HepG2 (cell line): Measurements from ENCODE around the gene PAFAH1B2. TPM values are rescaled to one million over a fixed set of nuclear protein-coding genes. Genes with fewer than 3 reads are reported as not detected.

Experiments used
- ARNTL ChIP-seq: sonication (generic); formaldehyde crosslinking; IDR thresholded peaks from 2 replicates; pipeline ENCODE4 v1.4.0; 2020; ENCODE audit warnings: mild to moderate bottlenecking, missing genetic modification reagents
- CHCHD3 ChIP-seq: sonication (generic); formaldehyde crosslinking; IDR thresholded peaks from 2 replicates; pipeline ENCODE4 v1.8.0; 2022; ENCODE audit warnings: mild to moderate bottlenecking, missing genetic modification reagents, moderate library complexity
- GABPA ChIP-seq, 2 experiments: IDR thresholded peaks; 2 replicates each; pipeline ENCODE4 v1.6.1; 2011 to 2016; ENCODE audit warnings: low read depth in 2 of 2, low read length in 1 of 2, missing biosample characterization in 1 of 2, missing genetic modification characterization in 1 of 2
- HOXA3 ChIP-seq: sonication (generic); formaldehyde crosslinking; IDR thresholded peaks from 2 replicates; pipeline ENCODE4 v1.5.0; 2020; ENCODE audit warnings: missing genetic modification reagents
- HOXA5 ChIP-seq: sonication (generic); formaldehyde crosslinking; IDR thresholded peaks from 2 replicates; pipeline ENCODE4 v1.4.0; 2020; ENCODE audit warnings: missing genetic modification reagents
- KDM1A ChIP-seq: IDR thresholded peaks from 2 replicates; pipeline ENCODE4 v1.6.1; 2016; ENCODE audit warnings: missing compliant biosample characterization
- KMT2A ChIP-seq: sonication (generic); formaldehyde crosslinking; IDR thresholded peaks from 2 replicates; pipeline ENCODE4 v1.4.0; 2020; ENCODE audit warnings: missing genetic modification reagents
- PAX8 ChIP-seq: sonication (generic); formaldehyde crosslinking; IDR thresholded peaks from 2 replicates; pipeline ENCODE4 v1.8.0; 2022; ENCODE audit warnings: mild to moderate bottlenecking, missing genetic modification reagents, borderline replicate concordance
- PHB2 ChIP-seq: fragments of 450-650 bp; IDR thresholded peaks from 2 replicates; pipeline ENCODE4 v1.6.1; 2018; ENCODE audit not compliant: partially characterized antibody
- RAD21 ChIP-seq: fragments of 450-650 bp; formaldehyde crosslinking; IDR thresholded peaks from 2 replicates; pipeline ENCODE4 v1.5.0; 2020; ENCODE audit warnings: mild to moderate bottlenecking
- SSRP1 ChIP-seq: IDR thresholded peaks from 2 replicates; pipeline ENCODE4 v1.6.1; 2016; ENCODE audit warnings: control low read depth
- YY1 ChIP-seq: IDR thresholded peaks from 2 replicates; pipeline ENCODE4 v1.6.1; 2011; ENCODE audit warnings: low read length, low read depth, moderate library complexity, mild to moderate bottlenecking; ENCODE audit not compliant: insufficient read depth, insufficient replicate concordance
- ZNF180 ChIP-seq: sonication (generic); formaldehyde crosslinking; IDR thresholded peaks from 2 replicates; pipeline ENCODE4 v1.4.0; 2020; ENCODE audit warnings: low read depth, missing genetic modification reagents, borderline replicate concordance
- ZNF33B ChIP-seq: sonication (generic); formaldehyde crosslinking; IDR thresholded peaks from 2 replicates; pipeline ENCODE4 v1.5.1; 2020; ENCODE audit warnings: mild to moderate bottlenecking, missing genetic modification reagents
- ZNF562 ChIP-seq: sonication (generic); formaldehyde crosslinking; IDR thresholded peaks from 2 replicates; pipeline ENCODE4 v1.8.0; 2022; ENCODE audit warnings: missing genetic modification reagents, borderline replicate concordance
- ZNF775 ChIP-seq: sonication (generic); formaldehyde crosslinking; IDR thresholded peaks from 2 replicates; pipeline ENCODE4 v1.4.0; 2020; ENCODE audit warnings: missing genetic modification reagents, mild to moderate bottlenecking, moderate library complexity, borderline replicate concordance
- ZNF781 ChIP-seq: sonication (generic); formaldehyde crosslinking; IDR thresholded peaks from 2 replicates; pipeline ENCODE4 v1.5.1; 2020; ENCODE audit warnings: borderline replicate concordance, mild to moderate bottlenecking, missing genetic modification reagents; ENCODE audit errors: not compliant biosample characterization
- ZNF788 ChIP-seq: sonication (generic); formaldehyde crosslinking; IDR thresholded peaks from 2 replicates; pipeline ENCODE4 v1.5.0; 2020; ENCODE audit warnings: mild to moderate bottlenecking, missing genetic modification reagents, borderline replicate concordance
- polyA plus RNA-seq, 8 experiments: library from polyadenylated mRNA; depleted of rRNA in 3 of 8; stranded (reverse) in 7 of 8; unstranded in 1 of 8; fragments of >200 nt; fragmentation: Illumina TruSeq in 4 of 8; extraction: Trizol in 4 of 8; gene quantifications; 2 replicates each; pipeline versions ENCODE4 v1.2.1 to v1.2.3, GENCODE V29; 2011 to 2016; ENCODE audit warnings: low read depth in 4 of 8, missing spikeins in 1 of 8, mixed read lengths in 1 of 8; ENCODE audit not compliant: insufficient read depth in 1 of 8
- total RNA-seq, 5 experiments: library from RNA; depleted of rRNA; stranded (reverse); fragments of >200 nt; fragmentation: Illumina TruSeq; extraction: Trizol; gene quantifications; 2 replicates each; pipeline ENCODE4 v1.2.3, GENCODE V29; 2016; ENCODE audit warnings: low read depth in 1 of 5
- TF ChIP-seq, protein P1 (sequence below): IDR thresholded peaks from 2 replicates; pipeline ENCODE4 v1.6.1; 2016; ENCODE audit warnings: mild to moderate bottlenecking, missing biosample characterization, missing genetic modification reagents
- TF ChIP-seq, protein P2 (sequence below): sonication (generic); formaldehyde crosslinking; IDR thresholded peaks from 2 replicates; pipeline ENCODE4 v1.9.0; 2022; ENCODE audit warnings: low read depth, missing genetic modification reagents
- TF ChIP-seq, protein P3 (sequence below): sonication (generic); formaldehyde crosslinking; IDR thresholded peaks from 2 replicates; pipeline ENCODE4 v1.9.0; 2021; ENCODE audit warnings: missing genetic modification reagents, mild to moderate bottlenecking, borderline replicate concordance
- TF ChIP-seq, protein P4 (sequence below): sonication (generic); formaldehyde crosslinking; IDR thresholded peaks from 2 replicates; pipeline ENCODE4 v1.4.0; 2020; ENCODE audit warnings: missing genetic modification reagents, borderline replicate concordance
- TF ChIP-seq, protein P5 (sequence below): sonication (generic); formaldehyde crosslinking; IDR thresholded peaks from 2 replicates; pipeline ENCODE4 v1.8.0; 2022; ENCODE audit warnings: mild to moderate bottlenecking, missing genetic modification reagents, moderate library complexity

The PAFAH1B2 gene
- total and polyA plus RNA-seq, 2 of the 13 experiments (the other 11 are each of a cell fraction or from before 2014, with no cell fraction given), result 28.8 to 104 TPM

DNA sequence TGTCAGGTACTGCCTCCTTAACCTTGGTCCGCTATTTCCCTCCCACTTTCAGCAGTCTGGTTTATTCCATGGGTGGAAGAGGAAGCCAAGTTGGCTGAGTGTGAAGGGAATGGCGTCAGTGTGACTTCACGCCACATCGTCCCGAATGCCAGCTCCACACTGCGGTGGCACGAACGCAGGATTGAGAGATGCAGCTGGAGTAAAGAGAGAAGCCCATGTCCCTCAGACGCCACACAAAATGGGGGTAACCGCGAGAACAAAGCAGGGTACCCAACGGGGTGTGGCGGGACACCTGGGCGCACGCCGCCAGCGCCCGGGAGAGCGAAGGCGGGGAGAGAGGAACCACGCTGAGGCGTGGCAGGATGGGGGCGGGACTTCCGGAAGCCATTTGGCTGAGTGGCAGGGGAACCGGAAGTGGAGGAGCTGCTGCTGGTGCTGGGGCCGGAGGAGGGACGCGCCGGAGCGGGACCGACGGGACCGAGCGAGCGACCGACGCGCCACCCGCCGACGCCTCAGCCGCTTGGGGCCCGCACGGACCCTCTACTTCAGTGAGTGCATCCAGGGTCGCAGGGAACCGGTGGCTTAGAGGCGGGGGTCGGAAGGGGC, at the start of gene PAFAH1B2 (continued):
- TF ChIP-seq, protein P1, sequence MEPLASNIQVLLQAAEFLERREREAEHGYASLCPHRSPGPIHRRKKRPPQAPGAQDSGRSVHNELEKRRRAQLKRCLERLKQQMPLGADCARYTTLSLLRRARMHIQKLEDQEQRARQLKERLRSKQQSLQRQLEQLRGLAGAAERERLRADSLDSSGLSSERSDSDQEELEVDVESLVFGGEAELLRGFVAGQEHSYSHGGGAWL (CRISPR knock-in tag), result peak; percentile 65
- TF ChIP-seq ZNF33B, result peak; percentile 84; the same call in 1 of the 2 replicates
- peak; percentile 56; the same call in 1 of the 2 replicates for TF ChIP-seq HOXA5 (CRISPR knock-in tag)
- TF ChIP-seq ZNF788, result peak; percentile 68
- no peak for TF ChIP-seq SSRP1 (CRISPR knock-in tag)
- TF ChIP-seq KDM1A (CRISPR knock-in tag), result no peak
- TF ChIP-seq, protein P2, sequence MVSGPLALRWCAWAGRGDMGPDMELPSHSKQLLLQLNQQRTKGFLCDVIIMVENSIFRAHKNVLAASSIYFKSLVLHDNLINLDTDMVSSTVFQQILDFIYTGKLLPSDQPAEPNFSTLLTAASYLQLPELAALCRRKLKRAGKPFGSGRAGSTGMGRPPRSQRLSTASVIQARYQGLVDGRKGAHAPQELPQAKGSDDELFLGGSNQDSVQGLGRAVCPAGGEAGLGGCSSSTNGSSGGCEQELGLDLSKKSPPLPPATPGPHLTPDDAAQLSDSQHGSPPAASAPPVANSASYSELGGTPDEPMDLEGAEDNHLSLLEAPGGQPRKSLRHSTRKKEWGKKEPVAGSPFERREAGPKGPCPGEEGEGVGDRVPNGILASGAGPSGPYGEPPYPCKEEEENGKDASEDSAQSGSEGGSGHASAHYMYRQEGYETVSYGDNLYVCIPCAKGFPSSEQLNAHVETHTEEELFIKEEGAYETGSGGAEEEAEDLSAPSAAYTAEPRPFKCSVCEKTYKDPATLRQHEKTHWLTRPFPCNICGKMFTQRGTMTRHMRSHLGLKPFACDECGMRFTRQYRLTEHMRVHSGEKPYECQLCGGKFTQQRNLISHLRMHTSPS (CRISPR knock-in tag), result no peak; the same call in 1 of the 2 replicates
- TF ChIP-seq ZNF562 (CRISPR knock-in tag), result no peak; the same call in 1 of the 2 replicates
- TF ChIP-seq, protein P3, sequence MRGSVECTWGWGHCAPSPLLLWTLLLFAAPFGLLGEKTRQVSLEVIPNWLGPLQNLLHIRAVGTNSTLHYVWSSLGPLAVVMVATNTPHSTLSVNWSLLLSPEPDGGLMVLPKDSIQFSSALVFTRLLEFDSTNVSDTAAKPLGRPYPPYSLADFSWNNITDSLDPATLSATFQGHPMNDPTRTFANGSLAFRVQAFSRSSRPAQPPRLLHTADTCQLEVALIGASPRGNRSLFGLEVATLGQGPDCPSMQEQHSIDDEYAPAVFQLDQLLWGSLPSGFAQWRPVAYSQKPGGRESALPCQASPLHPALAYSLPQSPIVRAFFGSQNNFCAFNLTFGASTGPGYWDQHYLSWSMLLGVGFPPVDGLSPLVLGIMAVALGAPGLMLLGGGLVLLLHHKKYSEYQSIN, result no peak
- TF ChIP-seq PAX8, result no peak; the same call in 1 of the 2 replicates
- peak; percentile 80; the same call in 1 of the 2 replicates for TF ChIP-seq KMT2A
- TF ChIP-seq HOXA3, result peak; percentile 90
- TF ChIP-seq GABPA (IDR thresholded peaks at IDR 0.05; ENCODE audit: low read depth, low read length), result peak; percentile 91
- peak; percentile 95 for TF ChIP-seq GABPA (CRISPR knock-in tag; IDR thresholded peaks at IDR 0.05; ENCODE audit: low read depth)
- TF ChIP-seq, protein P4, sequence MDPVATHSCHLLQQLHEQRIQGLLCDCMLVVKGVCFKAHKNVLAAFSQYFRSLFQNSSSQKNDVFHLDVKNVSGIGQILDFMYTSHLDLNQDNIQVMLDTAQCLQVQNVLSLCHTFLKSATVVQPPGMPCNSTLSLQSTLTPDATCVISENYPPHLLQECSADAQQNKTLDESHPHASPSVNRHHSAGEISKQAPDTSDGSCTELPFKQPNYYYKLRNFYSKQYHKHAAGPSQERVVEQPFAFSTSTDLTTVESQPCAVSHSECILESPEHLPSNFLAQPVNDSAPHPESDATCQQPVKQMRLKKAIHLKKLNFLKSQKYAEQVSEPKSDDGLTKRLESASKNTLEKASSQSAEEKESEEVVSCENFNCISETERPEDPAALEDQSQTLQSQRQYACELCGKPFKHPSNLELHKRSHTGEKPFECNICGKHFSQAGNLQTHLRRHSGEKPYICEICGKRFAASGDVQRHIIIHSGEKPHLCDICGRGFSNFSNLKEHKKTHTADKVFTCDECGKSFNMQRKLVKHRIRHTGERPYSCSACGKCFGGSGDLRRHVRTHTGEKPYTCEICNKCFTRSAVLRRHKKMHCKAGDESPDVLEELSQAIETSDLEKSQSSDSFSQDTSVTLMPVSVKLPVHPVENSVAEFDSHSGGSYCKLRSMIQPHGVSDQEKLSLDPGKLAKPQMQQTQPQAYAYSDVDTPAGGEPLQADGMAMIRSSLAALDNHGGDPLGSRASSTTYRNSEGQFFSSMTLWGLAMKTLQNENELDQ (CRISPR knock-in tag), result no peak
- no peak for TF ChIP-seq CHCHD3
- TF ChIP-seq ARNTL, result peak; percentile 47
- TF ChIP-seq, protein P5, sequence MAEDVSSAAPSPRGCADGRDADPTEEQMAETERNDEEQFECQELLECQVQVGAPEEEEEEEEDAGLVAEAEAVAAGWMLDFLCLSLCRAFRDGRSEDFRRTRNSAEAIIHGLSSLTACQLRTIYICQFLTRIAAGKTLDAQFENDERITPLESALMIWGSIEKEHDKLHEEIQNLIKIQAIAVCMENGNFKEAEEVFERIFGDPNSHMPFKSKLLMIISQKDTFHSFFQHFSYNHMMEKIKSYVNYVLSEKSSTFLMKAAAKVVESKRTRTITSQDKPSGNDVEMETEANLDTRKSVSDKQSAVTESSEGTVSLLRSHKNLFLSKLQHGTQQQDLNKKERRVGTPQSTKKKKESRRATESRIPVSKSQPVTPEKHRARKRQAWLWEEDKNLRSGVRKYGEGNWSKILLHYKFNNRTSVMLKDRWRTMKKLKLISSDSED, result no peak
- TF ChIP-seq ZNF180 (CRISPR knock-in tag), result no peak
- peak; percentile 67 for TF ChIP-seq YY1
- TF ChIP-seq ZNF775, result 0 out of 2 replicates have a peak, but pooled peaks have one; percentile 21
- no peak for TF ChIP-seq PHB2
- TF ChIP-seq RAD21 (CRISPR knock-in tag), result no peak
- TF ChIP-seq ZNF781 (CRISPR knock-in tag), result peak; percentile 67
